OCI-LY7 (cell line): ENCODE results near the gene SPAG16.

Experiments used
- EZH2phosphoT487 ChIP-seq: fragments of 200-600 bp; sonication (generic); IDR thresholded peaks from 2 replicates; pipeline ENCODE4 v1.6.1; 2018; ENCODE audit warnings: low read depth, borderline replicate concordance, mild to moderate bottlenecking, mixed run types, antibody characterized with exemption, low read length, moderate library complexity, mixed read lengths
- TF ChIP-seq, protein P1 (sequence below): fragments of 200-600 bp; sonication (generic); conservative IDR thresholded peaks from 2 replicates; pipeline ENCODE4 v1.5.1; 2014; ENCODE audit warnings: mild to moderate bottlenecking, antibody characterized with exemption, low read length, moderate library complexity, mixed read lengths

DNA sequence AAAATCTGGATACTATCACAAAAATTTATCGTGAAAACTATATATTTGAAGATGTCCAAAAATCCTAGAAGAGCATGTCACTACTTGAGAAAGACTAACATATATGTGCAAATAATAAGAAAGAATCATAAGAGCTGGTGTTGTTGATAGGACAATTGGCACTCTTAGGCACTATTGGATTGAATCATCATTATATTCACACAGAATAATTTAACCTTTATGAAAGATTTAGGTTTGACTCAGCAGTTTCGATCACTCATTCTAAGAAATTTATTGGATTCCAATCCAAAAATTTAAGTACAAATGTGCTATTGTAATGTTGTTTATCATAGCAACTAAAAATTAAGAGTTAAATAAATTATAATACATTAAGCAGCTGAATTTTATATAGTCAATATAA lies 503.6 kb downstream of the SPAG16 start:
- TF ChIP-seq, protein P1, sequence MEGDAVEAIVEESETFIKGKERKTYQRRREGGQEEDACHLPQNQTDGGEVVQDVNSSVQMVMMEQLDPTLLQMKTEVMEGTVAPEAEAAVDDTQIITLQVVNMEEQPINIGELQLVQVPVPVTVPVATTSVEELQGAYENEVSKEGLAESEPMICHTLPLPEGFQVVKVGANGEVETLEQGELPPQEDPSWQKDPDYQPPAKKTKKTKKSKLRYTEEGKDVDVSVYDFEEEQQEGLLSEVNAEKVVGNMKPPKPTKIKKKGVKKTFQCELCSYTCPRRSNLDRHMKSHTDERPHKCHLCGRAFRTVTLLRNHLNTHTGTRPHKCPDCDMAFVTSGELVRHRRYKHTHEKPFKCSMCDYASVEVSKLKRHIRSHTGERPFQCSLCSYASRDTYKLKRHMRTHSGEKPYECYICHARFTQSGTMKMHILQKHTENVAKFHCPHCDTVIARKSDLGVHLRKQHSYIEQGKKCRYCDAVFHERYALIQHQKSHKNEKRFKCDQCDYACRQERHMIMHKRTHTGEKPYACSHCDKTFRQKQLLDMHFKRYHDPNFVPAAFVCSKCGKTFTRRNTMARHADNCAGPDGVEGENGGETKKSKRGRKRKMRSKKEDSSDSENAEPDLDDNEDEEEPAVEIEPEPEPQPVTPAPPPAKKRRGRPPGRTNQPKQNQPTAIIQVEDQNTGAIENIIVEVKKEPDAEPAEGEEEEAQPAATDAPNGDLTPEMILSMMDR = no peak
- TF ChIP-seq EZH2phosphoT487 = no peak
